ENCODE data around the gene ATXN7L3.

DNA sequence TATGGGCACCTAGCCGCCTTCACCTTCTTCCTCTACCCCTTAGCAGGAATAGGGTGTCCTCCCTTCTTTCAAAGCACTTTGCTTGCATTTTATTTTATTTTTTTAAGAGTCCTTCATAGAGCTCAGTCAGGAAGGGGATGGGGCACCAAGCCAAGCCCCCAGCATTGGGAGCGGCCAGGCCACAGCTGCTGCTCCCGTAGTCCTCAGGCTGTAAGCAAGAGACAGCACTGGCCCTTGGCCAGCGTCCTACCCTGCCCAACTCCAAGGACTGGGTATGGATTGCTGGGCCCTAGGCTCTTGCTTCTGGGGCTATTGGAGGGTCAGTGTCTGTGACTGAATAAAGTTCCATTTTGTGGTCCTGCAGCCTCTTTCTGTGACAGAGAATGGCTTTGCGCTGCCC, 8.3 kb downstream of the ATXN7L3 start:
- TF ChIP-seq, protein P1, sequence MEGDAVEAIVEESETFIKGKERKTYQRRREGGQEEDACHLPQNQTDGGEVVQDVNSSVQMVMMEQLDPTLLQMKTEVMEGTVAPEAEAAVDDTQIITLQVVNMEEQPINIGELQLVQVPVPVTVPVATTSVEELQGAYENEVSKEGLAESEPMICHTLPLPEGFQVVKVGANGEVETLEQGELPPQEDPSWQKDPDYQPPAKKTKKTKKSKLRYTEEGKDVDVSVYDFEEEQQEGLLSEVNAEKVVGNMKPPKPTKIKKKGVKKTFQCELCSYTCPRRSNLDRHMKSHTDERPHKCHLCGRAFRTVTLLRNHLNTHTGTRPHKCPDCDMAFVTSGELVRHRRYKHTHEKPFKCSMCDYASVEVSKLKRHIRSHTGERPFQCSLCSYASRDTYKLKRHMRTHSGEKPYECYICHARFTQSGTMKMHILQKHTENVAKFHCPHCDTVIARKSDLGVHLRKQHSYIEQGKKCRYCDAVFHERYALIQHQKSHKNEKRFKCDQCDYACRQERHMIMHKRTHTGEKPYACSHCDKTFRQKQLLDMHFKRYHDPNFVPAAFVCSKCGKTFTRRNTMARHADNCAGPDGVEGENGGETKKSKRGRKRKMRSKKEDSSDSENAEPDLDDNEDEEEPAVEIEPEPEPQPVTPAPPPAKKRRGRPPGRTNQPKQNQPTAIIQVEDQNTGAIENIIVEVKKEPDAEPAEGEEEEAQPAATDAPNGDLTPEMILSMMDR (conservative IDR thresholded peaks at IDR 0.05), result no peak
- TF ChIP-seq ZFX (IDR thresholded peaks at IDR 0.05), result no peak

All from C4-2B (cell line).